Astrocyte of the hippocampus (primary cell): ENCODE data around the gene COG8.

Experiments used
- DNase-seq: peaks from one replicate; pipeline ENCODE4 v3.0.0; 2011; ENCODE audit warnings: low read depth, low spot score

The COG8 gene

GRCh38 chr16:69346683-69347082 is 7.3 kb upstream of the COG8 start:
- no peak for DNase-seq

GRCh38 chr16:69345923-69346322 is 6.6 kb upstream of the COG8 start:
- no peak for DNase-seq

- DNase-seq = no peak
These were observed 4.8 kb upstream of the COG8 start for GRCh38 chr16:69344171-69344570.

GRCh38 chr16:69340095-69340644 is 806 bp upstream of the COG8 start:
- DNase-seq = peak; percentile 24

GRCh38 chr16:69338557-69339288 is 641 bp downstream of the COG8 start:
- DNase-seq = no peak

GRCh38 chr16:69334696-69335095 is 4.7 kb downstream of the COG8 start:
- no peak for DNase-seq

- DNase-seq = peak; percentile 97
These were observed 8.9 kb downstream of the COG8 start, which contains the start of gene PDF for GRCh38 chr16:69330286-69331109. Gene PDF (minus strand): TSS chr16:69330588. CDS start chr16:69330570, 18 bp downstream.

GRCh38 chr16:69329369-69330285 is 9.7 kb downstream of the COG8 start:
- peak; percentile 63 for DNase-seq

GRCh38 chr16:69328854-69329316 is 10.5 kb downstream of the COG8 start:
- peak; percentile 33 for DNase-seq

GRCh38 chr16:69327585-69328310 is 11.6 kb downstream of the COG8 start:
- DNase-seq = no peak

- DNase-seq = no peak
These were observed 13.0 kb downstream of the COG8 start for GRCh38 chr16:69326172-69326873.

- no peak for DNase-seq
These were observed 13.6 kb downstream of the COG8 start for GRCh38 chr16:69325784-69326171.

GRCh38 chr16:69324585-69325253 is 14.6 kb downstream of the COG8 start:
- no peak for DNase-seq

GRCh38 chr16:69324013-69324531 is 15.3 kb downstream of the COG8 start:
- DNase-seq = peak; percentile 16

- no peak for DNase-seq
These were observed 15.9 kb downstream of the COG8 start for GRCh38 chr16:69323415-69323814.

- no peak for DNase-seq
These were observed 17.0 kb downstream of the COG8 start for GRCh38 chr16:69322343-69322742.

GRCh38 chr16:69321080-69321479 is 18.3 kb downstream of the COG8 start:
- no peak for DNase-seq

GRCh38 chr16:69320740-69321073 is 18.7 kb downstream of the COG8 start:
- no peak for DNase-seq
